Large intestine (tissue), 3 donors: ENCODE results near the gene SPPL3. TPM values are rescaled to one million over a fixed set of nuclear protein-coding genes. Genes with fewer than 3 reads are reported as not detected.
"Not testable (repeated sequence)": the region's sequence is repeated elsewhere in the genome, so short reads cannot be mapped to it uniquely, and the experiment has no call there.

Source experiments
- DNase-seq, 2 donors: peaks; one replicate each; pipeline versions ENCODE4 v3.0.0 to v3.0.0-alpha.2; 2013
- H3K27ac ChIP-seq: one replicate; pipeline ENCODE4 v1.5.1; 2013; ENCODE audit warnings: low read length
- H3K27me3 ChIP-seq: 2 replicates; pipeline ENCODE4 v1.6.1; 2013; ENCODE audit warnings: low read length; ENCODE audit not compliant: control insufficient read depth, insufficient read depth
- H3K36me3 ChIP-seq: 2 replicates; pipeline ENCODE4 v1.6.1; 2013; ENCODE audit warnings: low read length; ENCODE audit not compliant: control insufficient read depth, insufficient read depth
- H3K4me1 ChIP-seq: one replicate; pipeline ENCODE4 v1.6.1; 2013; ENCODE audit warnings: low read length; ENCODE audit not compliant: control insufficient read depth, insufficient read depth
- H3K4me3 ChIP-seq: one replicate; pipeline ENCODE4 v1.5.1; 2013; ENCODE audit warnings: low read length
- H3K9me3 ChIP-seq: one replicate; pipeline ENCODE4 v1.6.1; 2013; ENCODE audit warnings: mild to moderate bottlenecking, low read depth, low read length, moderate library complexity; ENCODE audit not compliant: control insufficient read depth
- WGBS: methylation state at CpG from one replicate; pipeline ENCODE4 v1.1.5; 2013; ENCODE audit warnings: low lambda C conversion rate; ENCODE audit not compliant: insufficient coverage; 5-methylcytosine and 5-hydroxymethylcytosine counted together
- polyA plus RNA-seq: library from polyadenylated mRNA; unstranded; fragments of 120-200 nt; gene quantifications from one replicate; pipeline ENCODE4 v1.2.1, GENCODE V29; 2013

Gene SPPL3
- polyA plus RNA-seq, 1 donor = 48.1 TPM

DNA sequence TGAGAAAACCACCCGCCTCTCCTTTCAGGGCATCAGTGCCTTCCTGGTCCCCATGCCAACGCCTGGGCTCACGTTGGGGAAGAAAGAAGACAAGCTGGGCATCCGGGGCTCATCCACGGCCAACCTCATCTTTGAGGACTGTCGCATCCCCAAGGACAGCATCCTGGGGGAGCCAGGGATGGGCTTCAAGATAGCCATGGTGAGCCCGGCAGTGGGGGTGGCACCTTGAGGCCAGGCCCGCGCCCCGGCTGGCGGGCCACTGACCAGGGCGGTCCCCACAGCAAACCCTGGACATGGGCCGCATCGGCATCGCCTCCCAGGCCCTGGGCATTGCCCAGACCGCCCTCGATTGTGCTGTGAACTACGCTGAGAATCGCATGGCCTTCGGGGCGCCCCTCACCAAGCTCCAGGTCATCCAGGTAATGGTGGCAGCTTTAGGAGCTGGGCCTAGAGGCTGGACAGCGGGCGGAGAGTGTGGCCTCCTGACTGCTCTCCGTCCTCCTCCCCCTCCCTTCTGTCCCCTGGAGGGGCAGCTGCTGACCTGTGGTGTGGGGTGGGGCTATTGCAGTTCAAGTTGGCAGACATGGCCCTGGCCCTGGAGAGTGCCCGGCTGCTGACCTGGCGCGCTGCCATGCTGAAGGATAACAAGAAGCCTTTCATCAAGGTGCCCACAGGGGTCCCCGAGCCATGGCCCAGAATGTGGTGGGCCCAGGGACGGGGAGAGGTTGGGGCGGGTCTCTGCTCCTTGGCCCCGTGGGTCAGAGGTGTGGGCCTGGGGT, 165.7 kb downstream of the SPPL3 start:
- H3K4me3 ChIP-seq = no peak overlapping the region
- H3K36me3 ChIP-seq = peaks cover 32% of the 10 kb centered on the region
- peaks cover 7% of the 10 kb centered on the region for H3K4me1 ChIP-seq
- H3K27ac ChIP-seq = no peak overlapping the region
- H3K27me3 ChIP-seq = no peaks in the 10 kb centered on the region
- no CpG with 5 or more reads among the region's 31 CpGs for WGBS
- H3K9me3 ChIP-seq = no peaks in the 10 kb centered on the region
- no peak for DNase-seq

DNA sequence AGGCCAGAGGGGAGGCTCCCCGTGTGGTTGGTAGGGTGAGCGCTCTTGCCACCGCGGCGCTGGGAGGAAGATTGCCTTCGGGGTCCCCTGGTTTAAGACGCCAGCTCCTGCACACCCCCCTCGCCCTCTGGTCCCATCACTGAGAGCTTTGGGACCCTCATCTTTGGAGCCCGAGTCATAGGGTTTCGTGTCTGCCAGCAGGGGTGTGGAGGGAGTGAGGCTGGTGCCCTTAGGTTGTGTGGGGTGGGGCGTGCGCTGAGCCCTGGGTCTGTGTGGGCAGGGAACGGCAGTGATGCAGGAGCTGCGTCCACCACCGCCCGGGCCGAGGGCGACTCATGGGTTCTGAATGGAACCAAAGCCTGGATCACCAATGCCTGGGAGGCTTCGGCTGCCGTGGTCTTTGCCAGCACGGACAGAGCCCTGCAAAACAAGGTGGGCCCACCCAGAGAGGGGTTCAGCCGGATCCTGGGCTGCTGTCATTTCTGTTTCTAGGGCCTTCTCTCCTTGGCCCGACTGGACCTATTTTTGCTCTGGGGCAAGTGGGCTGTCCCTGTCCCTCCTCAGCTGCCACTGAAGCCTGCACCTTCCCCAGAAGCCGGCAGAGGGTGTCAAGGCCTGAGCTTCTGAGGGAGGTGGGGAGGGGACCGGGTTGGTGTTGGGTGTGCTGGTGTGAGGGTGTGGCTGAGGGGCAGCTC, 166.5 kb downstream of the SPPL3 start:
- peaks cover 7% of the 10 kb centered on the region for H3K4me1 ChIP-seq
- no CpG with 5 or more reads among the region's 25 CpGs for WGBS
- no peak for DNase-seq
- H3K9me3 ChIP-seq = peaks cover 4% of the 10 kb centered on the region
- H3K36me3 ChIP-seq = peaks cover 32% of the 10 kb centered on the region
- no peaks in the 10 kb centered on the region for H3K27me3 ChIP-seq
- H3K4me3 ChIP-seq = no peak overlapping the region
- no peak overlapping the region for H3K27ac ChIP-seq

DNA sequence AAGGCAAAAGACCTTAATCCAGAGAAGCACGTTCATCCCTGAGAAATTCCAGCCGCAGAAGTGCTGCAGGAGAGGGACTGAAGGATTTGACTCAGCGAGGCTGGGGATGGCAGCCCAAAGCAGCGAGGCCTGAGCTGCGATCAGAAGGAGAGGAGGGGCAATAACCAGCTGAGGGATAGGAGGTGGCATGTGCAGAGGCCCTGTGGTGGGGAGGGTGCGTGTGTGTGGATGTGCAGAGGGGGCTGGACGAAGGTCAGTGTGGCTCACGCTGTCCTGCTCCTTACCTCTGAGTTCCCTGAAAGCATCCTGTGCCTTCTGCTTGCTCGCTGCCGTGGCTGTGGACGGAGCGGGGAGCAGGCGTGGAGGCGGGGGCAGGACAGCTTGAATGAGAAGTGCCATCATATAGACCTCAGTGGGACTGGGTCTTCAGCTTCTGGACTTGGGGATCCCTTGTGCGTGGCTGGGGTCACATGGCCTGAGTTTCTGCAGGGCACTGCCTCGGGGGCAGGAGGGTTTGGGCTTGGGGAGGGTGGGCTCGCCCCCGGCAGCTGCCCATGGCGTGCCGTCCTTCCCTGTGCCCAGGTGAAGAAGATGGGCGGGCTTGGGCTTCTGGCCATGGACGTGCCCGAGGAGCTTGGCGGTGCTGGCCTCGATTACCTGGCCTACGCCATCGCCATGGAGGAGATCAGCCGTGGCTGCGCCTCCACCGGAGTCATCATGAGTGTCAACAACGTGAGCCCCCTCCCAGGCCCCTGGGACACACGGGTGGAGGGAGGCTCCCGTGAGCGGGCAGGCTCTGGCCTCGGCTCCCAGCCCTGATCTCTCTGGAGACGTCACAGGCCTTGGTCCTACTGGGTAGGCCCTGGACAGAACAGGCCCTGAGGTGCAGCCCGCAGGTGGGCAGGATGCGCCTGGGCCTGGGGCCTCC, 167.5 kb downstream of the SPPL3 start:
- peaks cover 2% of the 10 kb centered on the region for H3K4me1 ChIP-seq
- peaks cover 8% of the 10 kb centered on the region for H3K9me3 ChIP-seq
- no peak overlapping the region for H3K27ac ChIP-seq
- H3K4me3 ChIP-seq = no peak overlapping the region
- no peaks in the 10 kb centered on the region for H3K27me3 ChIP-seq
- no CpG with 5 or more reads among the region's 38 CpGs for WGBS
- H3K36me3 ChIP-seq = peaks cover 32% of the 10 kb centered on the region
- no peak for DNase-seq

DNA sequence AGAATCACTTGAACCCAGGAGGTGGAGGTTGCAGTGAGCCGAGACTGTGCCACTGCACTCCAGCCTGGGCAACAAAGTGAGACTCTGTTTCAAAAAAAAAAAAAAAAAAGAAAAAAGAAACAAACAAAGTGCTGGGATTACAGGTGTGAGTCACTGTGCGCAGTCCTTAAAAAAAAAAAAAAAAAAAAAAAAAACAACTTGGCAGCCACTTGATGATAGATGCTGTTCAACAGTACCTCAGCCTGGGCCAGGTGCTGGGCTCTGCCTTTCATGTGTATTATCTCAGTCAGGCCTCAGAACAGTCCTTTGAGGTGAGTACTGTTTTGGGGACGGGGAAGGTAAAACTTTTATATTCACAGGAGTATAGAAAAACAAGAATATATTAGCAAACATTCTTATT, 169.0 kb downstream of the SPPL3 start:
- Histone ChIP-seq H3K4me1 (no peaks in the 10 kb centered on the region), H3K4me3 (no peak overlapping the region), H3K27ac (no peak overlapping the region), H3K9me3 (peaks cover 8% of the 10 kb centered on the region), H3K27me3 (no peaks in the 10 kb centered on the region), H3K36me3 (peaks cover 37% of the 10 kb centered on the region)
- WGBS = no CpG with 5 or more reads among the region's 3 CpGs
- DNase-seq = no peak

DNA sequence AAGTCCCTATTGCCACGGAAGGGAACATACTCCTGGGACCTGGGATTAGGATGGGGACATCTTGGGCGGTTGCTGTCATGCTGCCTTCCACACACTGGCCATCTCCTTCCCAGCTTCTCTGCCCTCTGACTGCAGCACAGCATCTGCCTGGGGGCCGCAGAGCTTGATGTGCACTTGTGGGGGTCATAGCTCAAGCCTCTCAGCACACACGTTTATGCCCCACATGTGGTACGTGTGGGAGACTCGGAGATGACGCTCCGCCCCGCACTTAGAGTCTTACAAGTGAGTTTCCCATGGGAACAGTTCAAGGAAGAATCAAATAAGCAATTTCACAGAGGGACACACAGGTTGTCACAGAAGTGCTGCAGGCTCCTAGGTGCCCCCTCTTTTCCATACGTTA, 169.9 kb downstream of the SPPL3 start:
- WGBS = no CpG with 5 or more reads among the region's 10 CpGs
- no peaks in the 10 kb centered on the region for H3K4me1 ChIP-seq
- peaks cover 8% of the 10 kb centered on the region for H3K9me3 ChIP-seq
- H3K4me3 ChIP-seq = no peak overlapping the region
- peaks cover 42% of the 10 kb centered on the region for H3K36me3 ChIP-seq
- H3K27me3 ChIP-seq = no peaks in the 10 kb centered on the region
- no peak for DNase-seq
- no peak overlapping the region for H3K27ac ChIP-seq

DNA sequence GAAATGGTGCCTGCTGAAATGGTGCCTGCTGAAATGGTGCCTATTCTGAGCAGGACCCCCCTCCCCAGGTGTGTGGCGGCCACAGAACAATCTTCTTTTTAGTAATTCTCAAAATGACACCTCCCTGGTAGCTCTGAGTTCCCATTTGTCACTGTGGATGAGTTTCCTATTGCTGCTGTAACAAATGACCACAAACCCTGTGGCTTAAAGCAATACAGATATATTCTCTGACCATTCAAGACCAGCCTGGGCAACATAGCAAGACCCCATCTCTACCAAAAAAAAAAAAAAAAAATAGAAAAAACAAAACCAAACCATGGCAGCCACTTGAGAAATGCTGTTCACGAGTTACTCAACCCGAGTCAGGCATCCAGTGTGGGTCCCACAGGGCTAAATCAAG, 170.6 kb downstream of the SPPL3 start:
- Histone ChIP-seq H3K27me3 (no peaks in the 10 kb centered on the region), H3K36me3 (peaks cover 39% of the 10 kb centered on the region), H3K27ac (no peak overlapping the region), H3K9me3 (peaks cover 8% of the 10 kb centered on the region), H3K4me1 (no peaks in the 10 kb centered on the region), H3K4me3 (no peak overlapping the region)
- no peak for DNase-seq
- no CpG with 5 or more reads among the region's 3 CpGs for WGBS

DNA sequence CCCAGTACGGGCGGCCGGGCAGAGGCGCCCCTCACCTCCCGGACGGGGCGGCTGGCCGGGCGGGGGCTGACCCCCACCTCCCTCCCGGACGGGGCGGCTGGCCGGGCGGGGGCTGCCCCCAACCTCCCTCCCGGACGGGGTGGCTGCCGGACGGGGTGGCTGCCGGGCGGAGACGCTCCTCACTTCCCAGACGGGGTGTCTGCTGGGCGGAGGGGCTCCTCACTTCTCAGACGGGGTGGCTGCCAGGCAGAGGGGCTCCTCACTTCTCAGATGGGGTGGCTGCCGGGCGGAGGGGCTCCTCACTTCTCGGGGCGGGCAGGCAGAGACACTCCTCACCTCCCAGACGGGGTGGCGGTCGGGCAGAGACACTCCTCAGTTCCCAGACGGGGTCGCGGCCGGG, 172.0 kb downstream of the SPPL3 start:
- H3K27ac ChIP-seq, H3K9me3 ChIP-seq, DNase-seq, H3K27me3 ChIP-seq, H3K4me1 ChIP-seq, H3K4me3 ChIP-seq: not testable (repeated sequence)
- WGBS = no CpG with 5 or more reads among the region's 35 CpGs
- H3K36me3 ChIP-seq = peaks cover 34% of the 10 kb centered on the region

DNA sequence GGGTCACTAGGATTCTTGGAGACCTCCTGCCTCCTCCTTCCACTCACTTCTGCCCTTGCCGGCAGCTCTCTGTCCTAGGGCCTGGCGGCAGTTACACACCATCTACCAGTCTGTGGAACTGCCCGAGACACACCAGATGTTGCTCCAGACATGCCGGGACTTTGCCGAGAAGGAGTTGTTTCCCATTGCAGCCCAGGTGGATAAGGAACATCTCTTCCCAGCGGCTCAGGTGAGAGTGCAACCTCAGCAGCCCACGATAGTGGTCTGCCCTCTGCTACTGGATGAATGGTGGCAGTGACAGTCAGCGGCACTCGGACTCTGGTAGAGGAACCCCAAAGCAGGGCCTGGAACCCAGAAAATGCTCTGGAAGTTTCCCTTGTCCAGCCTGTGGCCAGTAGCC, 177.2 kb downstream of the SPPL3 start:
- WGBS = no CpG with 5 or more reads among the region's 9 CpGs
- Histone ChIP-seq H3K4me3 (no peak overlapping the region), H3K36me3 (peaks cover 42% of the 10 kb centered on the region), H3K27ac (no peak overlapping the region), H3K4me1 (peaks cover 12% of the 10 kb centered on the region), H3K9me3 (no peaks in the 10 kb centered on the region), H3K27me3 (no peaks in the 10 kb centered on the region)
- DNase-seq = no peak

DNA sequence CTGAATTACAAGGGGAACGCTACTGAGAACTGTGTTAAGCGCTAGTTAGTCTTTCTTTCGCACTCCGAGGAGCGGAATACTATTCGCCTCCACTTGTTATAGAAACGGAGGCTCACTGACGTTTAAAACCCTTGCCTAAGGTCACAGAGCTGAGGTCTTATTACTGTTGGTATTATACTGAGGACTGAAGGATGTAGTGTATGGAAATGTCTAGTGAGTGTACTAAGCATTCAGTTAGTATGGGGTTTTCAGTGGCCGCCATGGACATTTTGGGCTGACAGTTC, 177.7 kb downstream of the SPPL3 start:
- no peak for DNase-seq
- peak overlapping the region; percentile 41 for H3K27ac ChIP-seq
- no peaks in the 10 kb centered on the region for H3K27me3 ChIP-seq
- H3K4me1 ChIP-seq = peaks cover 12% of the 10 kb centered on the region
- H3K9me3 ChIP-seq = no peaks in the 10 kb centered on the region
- peak overlapping the region; percentile 56 for H3K4me3 ChIP-seq
- no CpG with 5 or more reads among the region's 9 CpGs for WGBS
- H3K36me3 ChIP-seq = peaks cover 47% of the 10 kb centered on the region
